DND-41 (cell line): Measurements from ENCODE around the gene ADAMTS3.

Source experiments
- ATAC-seq: fragments of 200-7000 bp; cut with Tn5 transposase; 3 replicates; pipeline ENCODE4 v1.9.1; 2021; ENCODE audit warnings: low read depth; ENCODE audit not compliant: insufficient read depth
- DNase-seq: peaks from one replicate; pipeline ENCODE4 v3.0.0-alpha.2; 2020
- H2AFZ ChIP-seq: 2 replicates; pipeline ENCODE4 v1.6.0; 2012; ENCODE audit warnings: low read depth, low read length
- H3K27ac ChIP-seq: 2 replicates; pipeline ENCODE4 v1.5.1; 2012; ENCODE audit warnings: low read length, inconsistent platforms
- H3K27me3 ChIP-seq: fragments of 200-600 bp; sonication (generic); 2 replicates; pipeline ENCODE4 v1.6.0; 2012; ENCODE audit warnings: low read length, mild to moderate bottlenecking, inconsistent platforms; ENCODE audit not compliant: insufficient read depth, poor library complexity
- H3K36me3 ChIP-seq: 2 replicates; pipeline ENCODE4 v1.5.1; 2012; ENCODE audit warnings: low read length, inconsistent platforms; ENCODE audit not compliant: insufficient read depth
- H3K4me1 ChIP-seq: 2 replicates; pipeline ENCODE4 v1.5.1; 2012; ENCODE audit warnings: mild to moderate bottlenecking, low read length; ENCODE audit not compliant: insufficient read depth
- H3K4me2 ChIP-seq: 2 replicates; pipeline ENCODE4 v1.6.0; 2012; ENCODE audit warnings: mild to moderate bottlenecking, moderate library complexity, low read length, inconsistent platforms; ENCODE audit not compliant: insufficient read depth
- H3K4me3 ChIP-seq, 2 experiments: fragments of 200-600 bp in 1 of 2; shearing (Covaris generic) in 1 of 2; 2 replicates each; pipeline ENCODE4 v1.5.1; 2012 to 2016; ENCODE audit warnings: inconsistent platforms in 2 of 2, low read length in 2 of 2, mild to moderate bottlenecking in 2 of 2, low read depth in 1 of 2, moderate library complexity in 1 of 2
- H3K79me2 ChIP-seq: 2 replicates; pipeline ENCODE4 v1.6.0; 2012; ENCODE audit warnings: low read length, inconsistent platforms; ENCODE audit not compliant: insufficient read depth
- H3K9ac ChIP-seq: 2 replicates; pipeline ENCODE4 v1.6.0; 2012; ENCODE audit warnings: low read depth, mild to moderate bottlenecking, inconsistent platforms, low read length, moderate library complexity
- H3K9me3 ChIP-seq: 2 replicates; pipeline ENCODE4 v1.5.1; 2012; ENCODE audit warnings: low read length, moderate library complexity, mild to moderate bottlenecking, inconsistent platforms; ENCODE audit not compliant: insufficient read depth, severe bottlenecking
- H4K20me1 ChIP-seq: 2 replicates; pipeline ENCODE4 v1.6.0; 2012; ENCODE audit warnings: low read length; ENCODE audit not compliant: insufficient read depth
- EZH2 ChIP-seq: IDR thresholded peaks from 3 replicates; pipeline ENCODE4 v1.6.1; 2012; ENCODE audit warnings: borderline replicate concordance, low read depth, mild to moderate bottlenecking, moderate library complexity, low read length, inconsistent platforms; ENCODE audit not compliant: severe bottlenecking
- TF ChIP-seq, protein P1 (sequence below): IDR thresholded peaks from 2 replicates; pipeline ENCODE4 v1.5.1; 2012; ENCODE audit warnings: borderline replicate concordance, low read length, moderate library complexity, mild to moderate bottlenecking; ENCODE audit not compliant: poor library complexity, severe bottlenecking; ENCODE audit errors: extremely low read depth

Gene ADAMTS3

DNA sequence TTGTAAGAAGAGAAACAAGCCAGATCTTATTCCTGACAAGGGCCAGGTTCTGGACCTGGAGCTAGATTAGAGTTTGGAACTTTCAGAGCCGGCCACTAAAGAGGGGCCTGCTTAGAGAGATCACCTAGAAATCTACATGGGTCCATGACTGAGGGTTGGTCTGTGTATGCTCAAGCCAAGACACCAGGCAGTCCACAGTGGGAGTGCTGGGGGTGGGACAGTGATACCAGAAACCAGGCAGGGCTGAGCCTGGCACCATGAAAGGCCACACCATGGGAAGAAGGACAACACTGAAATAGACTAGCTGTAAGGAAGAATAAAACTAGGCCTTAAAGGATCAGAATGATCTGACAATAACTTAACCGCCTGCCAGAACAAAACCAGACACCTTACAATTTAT, 267.3 kb downstream of the ADAMTS3 start:
- Histone ChIP-seq H3K79me2 (no peaks in the 10 kb centered on the region), H3K27me3 (peaks cover 6% of the 10 kb centered on the region), H3K4me1 (no peaks in the 10 kb centered on the region), H3K9me3 (no peaks in the 10 kb centered on the region), H4K20me1 (no peaks in the 10 kb centered on the region), H3K4me3 (no peak overlapping the region), H3K27ac (no peak overlapping the region), H2AFZ (no peak overlapping the region), H3K9ac (no peak overlapping the region), H3K4me2 (no peak overlapping the region), H3K36me3 (no peaks in the 10 kb centered on the region)
- no peak for TF ChIP-seq EZH2
- TF ChIP-seq, protein P1, sequence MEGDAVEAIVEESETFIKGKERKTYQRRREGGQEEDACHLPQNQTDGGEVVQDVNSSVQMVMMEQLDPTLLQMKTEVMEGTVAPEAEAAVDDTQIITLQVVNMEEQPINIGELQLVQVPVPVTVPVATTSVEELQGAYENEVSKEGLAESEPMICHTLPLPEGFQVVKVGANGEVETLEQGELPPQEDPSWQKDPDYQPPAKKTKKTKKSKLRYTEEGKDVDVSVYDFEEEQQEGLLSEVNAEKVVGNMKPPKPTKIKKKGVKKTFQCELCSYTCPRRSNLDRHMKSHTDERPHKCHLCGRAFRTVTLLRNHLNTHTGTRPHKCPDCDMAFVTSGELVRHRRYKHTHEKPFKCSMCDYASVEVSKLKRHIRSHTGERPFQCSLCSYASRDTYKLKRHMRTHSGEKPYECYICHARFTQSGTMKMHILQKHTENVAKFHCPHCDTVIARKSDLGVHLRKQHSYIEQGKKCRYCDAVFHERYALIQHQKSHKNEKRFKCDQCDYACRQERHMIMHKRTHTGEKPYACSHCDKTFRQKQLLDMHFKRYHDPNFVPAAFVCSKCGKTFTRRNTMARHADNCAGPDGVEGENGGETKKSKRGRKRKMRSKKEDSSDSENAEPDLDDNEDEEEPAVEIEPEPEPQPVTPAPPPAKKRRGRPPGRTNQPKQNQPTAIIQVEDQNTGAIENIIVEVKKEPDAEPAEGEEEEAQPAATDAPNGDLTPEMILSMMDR: no peak
- no peak for DNase-seq
- no peak for ATAC-seq

DNA sequence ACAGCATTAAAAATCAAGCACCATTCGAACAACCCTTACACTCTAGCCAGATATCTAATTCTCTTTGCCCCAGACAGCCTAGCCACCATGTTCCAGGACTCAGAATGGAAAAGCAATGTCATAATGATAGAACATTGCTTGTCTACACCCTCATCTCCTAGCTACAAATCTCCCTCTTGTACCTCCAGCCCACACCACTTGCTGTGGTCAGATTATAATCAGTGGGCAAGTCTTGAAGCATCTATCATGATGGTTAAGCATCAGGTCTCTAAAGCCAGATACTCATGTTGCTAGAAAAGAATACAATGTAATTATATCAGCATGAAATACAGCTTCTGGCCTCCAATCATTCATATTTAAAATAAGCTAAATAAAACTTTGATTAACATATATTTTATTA, 268.9 kb downstream of the ADAMTS3 start:
- H3K4me1 ChIP-seq: no peaks in the 10 kb centered on the region
- no peak overlapping the region for H3K4me2 ChIP-seq
- TF ChIP-seq, protein P1: no peak
- TF ChIP-seq EZH2: no peak
- H3K27me3 ChIP-seq: peaks cover 6% of the 10 kb centered on the region
- DNase-seq (no peak), ATAC-seq (no peak)
- H3K27ac ChIP-seq: no peak overlapping the region
- no peaks in the 10 kb centered on the region for H4K20me1 ChIP-seq
- H3K36me3 ChIP-seq: no peaks in the 10 kb centered on the region
- no peak overlapping the region for H3K9ac ChIP-seq
- H3K4me3 ChIP-seq: no peak overlapping the region
- no peak overlapping the region for H2AFZ ChIP-seq
- H3K79me2 ChIP-seq: no peaks in the 10 kb centered on the region
- H3K9me3 ChIP-seq: no peaks in the 10 kb centered on the region

DNA sequence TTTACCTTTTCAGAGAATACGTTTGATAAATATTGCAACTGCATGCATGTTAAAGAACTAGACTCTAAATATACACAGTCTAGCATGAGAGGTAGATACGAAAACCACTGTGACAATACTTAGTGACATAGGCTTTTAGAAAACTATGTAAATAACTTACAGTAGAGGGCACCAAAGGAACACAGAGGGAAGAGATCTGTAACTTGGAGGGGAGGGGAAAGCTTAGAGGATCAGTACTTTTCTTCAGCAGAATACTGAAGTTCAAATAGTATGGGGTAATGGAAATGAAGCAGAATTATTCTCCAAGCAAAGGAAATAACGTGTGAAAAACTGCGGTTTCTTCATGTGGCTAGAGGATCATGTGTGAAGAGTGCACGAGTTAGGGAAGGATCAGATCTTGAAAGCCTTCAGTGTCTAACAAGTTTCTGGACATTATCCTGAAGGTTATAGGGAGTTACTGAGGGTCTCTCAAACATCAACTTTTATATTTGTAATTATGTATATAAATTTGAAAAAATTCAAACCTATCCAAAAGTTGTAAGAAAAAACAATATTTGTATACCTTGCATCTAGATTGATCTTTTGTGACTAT, 273.0 kb downstream of the ADAMTS3 start:
- DNase-seq (no peak), ATAC-seq (peak; percentile 69; the same call in 2 of the 3 replicates)
- Histone ChIP-seq H3K9ac (no peak overlapping the region), H4K20me1 (no peaks in the 10 kb centered on the region), H3K27me3 (peaks cover 6% of the 10 kb centered on the region), H2AFZ (no peak overlapping the region), H3K36me3 (no peaks in the 10 kb centered on the region), H3K4me2 (no peak overlapping the region), H3K9me3 (no peaks in the 10 kb centered on the region), H3K4me1 (no peaks in the 10 kb centered on the region), H3K79me2 (no peaks in the 10 kb centered on the region), H3K27ac (no peak overlapping the region), H3K4me3 (no peak overlapping the region)
- TF ChIP-seq, protein P1: peak; percentile 57
- no peak for TF ChIP-seq EZH2

DNA sequence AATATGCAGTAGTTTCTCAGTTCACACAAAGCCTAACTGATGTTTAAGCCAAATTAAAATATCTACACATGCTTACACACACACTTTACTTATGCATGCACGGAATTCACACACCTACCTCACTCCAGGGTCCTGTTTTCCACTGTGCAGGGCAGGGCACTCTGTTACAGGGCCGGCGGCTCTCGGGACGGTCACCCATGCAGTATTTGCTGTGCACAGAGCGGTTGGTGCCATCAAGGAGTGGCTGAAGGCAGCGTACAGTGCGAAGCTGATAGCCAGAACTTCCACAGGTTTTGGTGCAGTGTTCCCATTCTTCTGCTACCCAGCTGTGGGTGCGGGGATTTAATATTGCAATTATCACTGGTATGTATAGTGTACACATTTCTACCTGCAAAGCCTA, 278.3 kb downstream of the ADAMTS3 start:
- DNase-seq: no peak
- no peak for ATAC-seq
- no peaks in the 10 kb centered on the region for H3K27me3 ChIP-seq
- no peak overlapping the region for H3K4me2 ChIP-seq
- no peak overlapping the region for H3K27ac ChIP-seq
- H3K4me3 ChIP-seq: no peak overlapping the region
- H4K20me1 ChIP-seq: no peaks in the 10 kb centered on the region
- H3K9ac ChIP-seq: no peak overlapping the region
- H3K9me3 ChIP-seq: no peaks in the 10 kb centered on the region
- no peak for TF ChIP-seq EZH2
- TF ChIP-seq, protein P1: no peak
- H3K4me1 ChIP-seq: no peaks in the 10 kb centered on the region
- H3K36me3 ChIP-seq: no peaks in the 10 kb centered on the region
- H2AFZ ChIP-seq: no peak overlapping the region
- no peaks in the 10 kb centered on the region for H3K79me2 ChIP-seq
